ENCODE data around the gene BANF1. TPM values are rescaled to one million over a fixed set of nuclear protein-coding genes. Genes with fewer than 3 reads are reported as not detected.

The BANF1 gene
- total RNA-seq, 5 donors from 2014 or later (not counting 1 experiment from before 2014, with no cell fraction given), result 70.9 to 101 (median 82.6) TPM

- H3K4me1 Mint-ChIP-seq, result peaks cover 5 to 7% (median 5%) of the 10 kb centered on the region in 3 donors
- peaks cover 0 to 8% of the 10 kb centered on the region in 2 experiments for H3K4me1 ChIP-seq (ENCODE audit: control insufficient read depth in 1 of 2, extremely low read depth in 1 of 2, insufficient read depth in 2 of 2, low read length in 2 of 2)
- no peaks in the 10 kb centered on the region for H3K27me3 ChIP-seq (replicated peaks in 1 of 2; ENCODE audit: control insufficient read depth in 2 of 2, extremely low read depth in 1 of 2, insufficient read depth in 2 of 2, low read length in 1 of 2)
- peaks cover 0 to 19% of the 10 kb centered on the region in 2 donors for H3K36me3 ChIP-seq (ENCODE audit: control insufficient read depth in 2 of 2, extremely low read depth in 1 of 2, insufficient read depth in 1 of 2, low read length in 1 of 2)
- no peak for DNase-seq
- H3K4me3 ChIP-seq (ENCODE audit: control insufficient read depth in 1 of 2, extremely low read depth in 1 of 2, low read length in 1 of 2), result no peak overlapping the region
- no CpG with 5 or more reads among the region's 5 CpGs for WGBS (ENCODE audit: insufficient coverage)
- H3K27me3 Mint-ChIP-seq, result no peaks in the 10 kb centered on the region
- no peak overlapping the region for H3K27ac ChIP-seq (ENCODE audit: low read length)
- no peak overlapping the region for H3K27ac Mint-ChIP-seq
- no peak overlapping the region for H3K4me3 Mint-ChIP-seq
- ChIA-PET POLR2A (interaction anchor here in 1 of 2 donors (0.5 kb wide), 1 partner anchor 10 kb away, joined by 7 read pairs; the partner anchor contains the start of genes BANF1 and EIF1AD), CTCF (interaction anchor here (0.6 to 1.3 kb wide), 4 partner anchors 10 to 367 kb away, joined by 3 to 4 read pairs (median 3); partner anchors contain the start of genes BANF1 (in 1 of the 2) and EIF1AD (in 1 of the 2))
- H3K9me3 Mint-ChIP-seq, result no peaks in the 10 kb centered on the region
- no peaks in the 10 kb centered on the region for H3K9me3 ChIP-seq
- ATAC-seq (replicated peaks in 1 of 4), result no peak
- peaks cover 3% of the 10 kb centered on the region for H3K36me3 Mint-ChIP-seq
These were observed 10.2 kb upstream of the BANF1 start for GRCh38 chr11:65992056-65992455.

- H3K9me3 ChIP-seq, result no peaks in the 10 kb centered on the region
- H3K36me3 ChIP-seq (ENCODE audit: control insufficient read depth in 2 of 2, extremely low read depth in 1 of 2, insufficient read depth in 1 of 2, low read length in 1 of 2), result peaks cover 6 to 49% of the 10 kb centered on the region in 2 donors
- H3K27ac Mint-ChIP-seq, result no peak overlapping the region
- H3K9me3 Mint-ChIP-seq, result no peaks in the 10 kb centered on the region
- no peak for ATAC-seq (replicated peaks in 1 of 4)
- ChIA-PET POLR2A (no interaction called here), CTCF (interaction anchor here in 1 of 2 donors (0.6 kb wide), 1 partner anchor 1356 kb away, joined by 3 read pairs; the partner anchor contains the start of gene POLD4)
- H3K27ac ChIP-seq (ENCODE audit: low read length), result no peak overlapping the region
- DNase-seq, result no peak
- peaks cover 5 to 16% of the 10 kb centered on the region in 2 experiments for H3K4me1 ChIP-seq (ENCODE audit: control insufficient read depth in 1 of 2, extremely low read depth in 1 of 2, insufficient read depth in 2 of 2, low read length in 2 of 2)
- H3K27me3 ChIP-seq (replicated peaks in 1 of 2; ENCODE audit: control insufficient read depth in 2 of 2, extremely low read depth in 1 of 2, insufficient read depth in 2 of 2, low read length in 1 of 2), result no peaks in the 10 kb centered on the region
- WGBS (ENCODE audit: insufficient coverage), result 91% methylated on average over 1 of the region's 2 CpGs
- H3K4me1 Mint-ChIP-seq, result peaks cover 24 to 33% (median 28%) of the 10 kb centered on the region in 3 donors
- peaks cover 32% of the 10 kb centered on the region for H3K36me3 Mint-ChIP-seq
- H3K4me3 Mint-ChIP-seq, result no peak overlapping the region
- H3K27me3 Mint-ChIP-seq, result no peaks in the 10 kb centered on the region
- H3K4me3 ChIP-seq (ENCODE audit: control insufficient read depth in 1 of 2, extremely low read depth in 1 of 2, low read length in 1 of 2), result no peak overlapping the region
These were observed 5.0 kb upstream of the BANF1 start for GRCh38 chr11:65997286-65997685.

GRCh38 chr11:66002648-66003225, 434 bp downstream of the BANF1 start:
- Mint-ChIP-seq H3K9me3 (no peaks in the 10 kb centered on the region), H3K27ac (peak overlapping the region; percentile 99 to 100), H3K27me3 (no peaks in the 10 kb centered on the region), H3K4me3 (peak overlapping the region; percentile 95 to 100 (median 99)), H3K4me1 (peaks cover 22 to 46% (median 43%) of the 10 kb centered on the region in 3 donors), H3K36me3 (peaks cover 33% of the 10 kb centered on the region)
- peak in 6 of 35 experiments; percentile 62 to 87 (median 72) for DNase-seq
- peaks cover 13 to 45% of the 10 kb centered on the region in 2 donors for H3K36me3 ChIP-seq (ENCODE audit: control insufficient read depth in 2 of 2, extremely low read depth in 1 of 2, insufficient read depth in 1 of 2, low read length in 1 of 2)
- ChIA-PET POLR2A (interaction anchor here in 1 of 2 donors (0.6 to 1.0 kb wide), 2 partner anchors 50 to 144 kb away, joined by 3 read pairs; no protein-coding TSS in a partner anchor), CTCF (interaction anchor here in 1 of 2 donors (0.6 to 1.4 kb wide), 7 partner anchors 12 to 1999 kb away, joined by 3 to 8 read pairs (median 5); partner anchors contain the start of genes CCDC85B, FIBP and KAT5)
- no peaks in the 10 kb centered on the region for H3K27me3 ChIP-seq (replicated peaks in 1 of 2; ENCODE audit: control insufficient read depth in 2 of 2, extremely low read depth in 1 of 2, insufficient read depth in 2 of 2, low read length in 1 of 2)
- no peaks in the 10 kb centered on the region for H3K9me3 ChIP-seq
- WGBS (ENCODE audit: insufficient coverage), result under 1% methylated on average over 36 of the region's 40 CpGs
- H3K27ac ChIP-seq (ENCODE audit: low read length), result peak overlapping the region; percentile 77
- peaks cover 5 to 27% of the 10 kb centered on the region in 2 experiments for H3K4me1 ChIP-seq (ENCODE audit: control insufficient read depth in 1 of 2, extremely low read depth in 1 of 2, insufficient read depth in 2 of 2, low read length in 2 of 2)
- ATAC-seq (replicated peaks in 1 of 4), result peak; percentile 78 to 82 (median 80)
- H3K4me3 ChIP-seq (ENCODE audit: control insufficient read depth in 1 of 2, extremely low read depth in 1 of 2, low read length in 1 of 2), result peak overlapping the region; percentile 82 to 92

DNA sequence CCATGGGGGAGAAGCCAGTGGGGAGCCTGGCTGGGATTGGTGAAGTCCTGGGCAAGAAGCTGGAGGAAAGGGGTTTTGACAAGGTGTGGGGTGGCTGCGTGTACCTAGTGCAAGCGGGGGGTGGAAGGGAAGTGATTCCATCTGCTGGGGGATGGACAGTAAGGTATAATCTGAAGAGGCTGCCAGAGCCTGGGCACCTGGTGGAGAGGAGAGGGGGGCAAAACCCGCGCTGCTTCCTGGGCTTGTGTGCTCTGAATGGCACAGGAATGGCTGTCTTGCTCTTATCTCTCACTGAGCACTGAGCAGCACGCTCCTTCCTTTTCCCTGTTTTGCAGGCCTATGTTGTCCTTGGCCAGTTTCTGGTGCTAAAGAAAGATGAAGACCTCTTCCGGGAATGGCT, 988 bp downstream of the BANF1 start:
- ATAC-seq (replicated peaks in 1 of 4), result no peak
- H3K4me3 ChIP-seq (ENCODE audit: control insufficient read depth in 1 of 2, extremely low read depth in 1 of 2, low read length in 1 of 2), result peak overlapping the region; percentile 64 to 82

GRCh38 chr11:66004186-66004585, 1.9 kb downstream of the BANF1 start:
- Mint-ChIP-seq H3K27ac (peak overlapping the region; percentile 8 to 28), H3K4me3 (peak overlapping the region; percentile 44 to 95 (median 47)), H3K9me3 (no peaks in the 10 kb centered on the region), H3K27me3 (no peaks in the 10 kb centered on the region), H3K4me1 (peaks cover 15 to 43% (median 42%) of the 10 kb centered on the region in 3 donors), H3K36me3 (peaks cover 19% of the 10 kb centered on the region)
- Histone ChIP-seq H3K36me3 (ENCODE audit: control insufficient read depth in 2 of 2, extremely low read depth in 1 of 2, insufficient read depth in 1 of 2, low read length in 1 of 2) (peaks cover 13 to 31% of the 10 kb centered on the region in 2 donors), H3K27me3 (replicated peaks in 1 of 2; ENCODE audit: control insufficient read depth in 2 of 2, extremely low read depth in 1 of 2, insufficient read depth in 2 of 2, low read length in 1 of 2) (no peaks in the 10 kb centered on the region), H3K4me3 (ENCODE audit: control insufficient read depth in 1 of 2, extremely low read depth in 1 of 2, low read length in 1 of 2) (no peak overlapping the region), H3K4me1 (ENCODE audit: control insufficient read depth in 1 of 2, extremely low read depth in 1 of 2, insufficient read depth in 2 of 2, low read length in 2 of 2) (peaks cover 5 to 27% of the 10 kb centered on the region in 2 experiments), H3K27ac (ENCODE audit: low read length) (no peak overlapping the region), H3K9me3 (no peaks in the 10 kb centered on the region)
- POLR2A ChIA-PET, result no interaction called here
- 25% methylated on average over 1 of the region's 4 CpGs for WGBS (ENCODE audit: insufficient coverage)
- ATAC-seq (replicated peaks in 1 of 4), result no peak
- CTCF ChIA-PET, result no interaction called here
- DNase-seq, result no peak

More for the DNA sequence above, 988 bp downstream of the BANF1 start:
- peak overlapping the region; percentile 95 to 100 (median 99) for H3K4me3 Mint-ChIP-seq
- no peaks in the 10 kb centered on the region for H3K27me3 Mint-ChIP-seq
- H3K4me1 Mint-ChIP-seq, result peaks cover 16 to 46% (median 43%) of the 10 kb centered on the region in 3 donors
- peaks cover 13 to 39% of the 10 kb centered on the region in 2 donors for H3K36me3 ChIP-seq (ENCODE audit: control insufficient read depth in 2 of 2, extremely low read depth in 1 of 2, insufficient read depth in 1 of 2, low read length in 1 of 2)
- peaks cover 28% of the 10 kb centered on the region for H3K36me3 Mint-ChIP-seq
- H3K9me3 Mint-ChIP-seq, result no peaks in the 10 kb centered on the region
- POLR2A ChIA-PET, result no interaction called here
- H3K27me3 ChIP-seq (replicated peaks in 1 of 2; ENCODE audit: control insufficient read depth in 2 of 2, extremely low read depth in 1 of 2, insufficient read depth in 2 of 2, low read length in 1 of 2), result no peaks in the 10 kb centered on the region
- no peaks in the 10 kb centered on the region for H3K9me3 ChIP-seq
- WGBS (ENCODE audit: insufficient coverage), result 72% methylated on average over 5 of the region's 6 CpGs
- CTCF ChIA-PET, result interaction anchor here in 1 of 2 donors (1.4 kb wide), 1 partner anchor 292 kb away, joined by 6 read pairs; the partner anchor contains the start of gene KAT5
- H3K4me1 ChIP-seq (ENCODE audit: control insufficient read depth in 1 of 2, extremely low read depth in 1 of 2, insufficient read depth in 2 of 2, low read length in 2 of 2), result peaks cover 5 to 27% of the 10 kb centered on the region in 2 experiments
- no peak for DNase-seq
- H3K27ac Mint-ChIP-seq, result peak overlapping the region; percentile 84 to 89
- peak overlapping the region; percentile 55 for H3K27ac ChIP-seq (ENCODE audit: low read length)

DNA sequence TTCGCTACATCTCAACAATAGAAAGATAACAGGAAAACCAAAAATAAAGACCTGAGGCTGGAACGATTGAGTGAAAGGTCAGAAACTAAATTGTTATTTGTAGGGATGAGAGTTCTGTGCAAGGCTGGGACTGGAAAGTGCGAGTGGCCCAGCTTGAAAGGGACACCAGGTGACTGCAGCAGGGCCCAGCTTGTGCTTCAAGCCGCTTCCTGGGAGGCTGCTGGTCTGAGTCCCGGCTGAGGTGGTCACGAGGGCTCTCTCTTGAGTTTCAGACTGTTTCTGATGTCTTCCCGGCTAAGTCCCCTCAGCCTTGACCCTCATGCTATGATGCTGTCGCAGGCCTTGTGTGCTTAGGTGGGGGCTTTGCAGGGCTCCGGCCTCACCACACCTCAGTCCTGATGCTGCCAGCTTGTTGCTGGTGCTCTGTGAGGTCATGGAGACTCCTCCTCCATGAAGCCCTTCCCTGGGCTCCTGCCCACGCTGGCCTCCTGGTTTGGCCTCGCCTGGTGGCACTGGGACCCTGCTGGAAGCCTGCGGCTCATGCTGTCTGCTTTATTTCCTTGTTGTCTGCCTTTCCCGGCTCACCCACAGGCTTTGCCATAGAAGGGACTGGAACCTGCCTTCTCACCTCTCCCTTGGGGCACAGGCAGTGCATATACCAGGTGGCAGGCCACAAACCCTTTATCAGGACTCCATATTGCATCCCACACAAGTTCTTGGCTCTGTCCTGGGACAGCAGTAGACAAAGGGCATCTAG, 4.0 kb downstream of the BANF1 start:
- H3K9me3 Mint-ChIP-seq, result no peaks in the 10 kb centered on the region
- H3K4me1 ChIP-seq (ENCODE audit: control insufficient read depth in 1 of 2, extremely low read depth in 1 of 2, insufficient read depth in 2 of 2, low read length in 2 of 2), result peaks cover 2 to 11% of the 10 kb centered on the region in 2 experiments
- H3K27ac ChIP-seq (ENCODE audit: low read length), result no peak overlapping the region
- peaks cover 0 to 6% of the 10 kb centered on the region in 2 donors for H3K27me3 Mint-ChIP-seq
- H3K4me1 Mint-ChIP-seq, result peaks cover 10 to 26% (median 25%) of the 10 kb centered on the region in 3 donors
- CTCF ChIA-PET, result no interaction called here
- POLR2A ChIA-PET, result no interaction called here
- no peak for DNase-seq
- no peak overlapping the region for H3K4me3 ChIP-seq (ENCODE audit: control insufficient read depth in 1 of 2, extremely low read depth in 1 of 2, low read length in 1 of 2)
- no peak overlapping the region for H3K27ac Mint-ChIP-seq
- no peak overlapping the region for H3K4me3 Mint-ChIP-seq
- H3K9me3 ChIP-seq, result no peaks in the 10 kb centered on the region
- peaks cover 11% of the 10 kb centered on the region for H3K36me3 Mint-ChIP-seq
- peaks cover 7 to 17% of the 10 kb centered on the region in 2 donors for H3K36me3 ChIP-seq (ENCODE audit: control insufficient read depth in 2 of 2, extremely low read depth in 1 of 2, insufficient read depth in 1 of 2, low read length in 1 of 2)
- H3K27me3 ChIP-seq (replicated peaks in 1 of 2; ENCODE audit: control insufficient read depth in 2 of 2, extremely low read depth in 1 of 2, insufficient read depth in 2 of 2, low read length in 1 of 2), result peaks cover under 1 to 8% of the 10 kb centered on the region in 2 experiments
- no peak for ATAC-seq (replicated peaks in 1 of 4)
- WGBS (ENCODE audit: insufficient coverage), result 94% methylated on average over 10 of the region's 13 CpGs

All from T-cell (primary cell).